Measurements from ENCODE around the gene SIRT5. TPM values are rescaled to one million over a fixed set of nuclear protein-coding genes. Genes with fewer than 3 reads are reported as not detected.

SIRT5 gene
- total RNA-seq, 1 experiment from 2014 or later: 19.0 TPM

- H3K4me3 Mint-ChIP-seq (ENCODE audit: unreplicated experiment): no peak overlapping the region
- TF ChIP-seq CTCF (IDR thresholded peaks at IDR 0.05; ENCODE audit: insufficient read depth in 1 of 2, low read depth in 1 of 2, low read length in 1 of 2, severe bottlenecking in 1 of 2, unreplicated experiment in 1 of 2): no peak
- intact Hi-C loops (cut with micrococcal nuclease; ENCODE audit: unreplicated experiment): no loop called here
- peaks cover 2% of the 10 kb centered on the region for H3K27me3 Mint-ChIP-seq (ENCODE audit: insufficient read depth, unreplicated experiment)
- H3K4me3 ChIP-seq (ENCODE audit: low read depth, low read length): no peak overlapping the region
- H3K27me3 ChIP-seq (replicated peaks; ENCODE audit: control insufficient read depth, insufficient read depth, low read length): no peaks in the 10 kb centered on the region
- no peak for DNase-seq
- POLR2A ChIA-PET: no interaction called here
- no peaks in the 10 kb centered on the region for H3K9me3 ChIP-seq
- CTCF ChIA-PET: interaction anchor here (0.6 kb wide), 1 partner anchor 26 kb away, joined by 4 read pairs; the partner anchor contains the start of gene SIRT5
- no peaks in the 10 kb centered on the region for H3K9me3 Mint-ChIP-seq (ENCODE audit: unreplicated experiment)
- no peak overlapping the region for H3K27ac Mint-ChIP-seq (ENCODE audit: unreplicated experiment)
- H3K36me3 Mint-ChIP-seq (ENCODE audit: insufficient read depth, unreplicated experiment): no peaks in the 10 kb centered on the region
- H3K4me1 Mint-ChIP-seq (ENCODE audit: low read depth, unreplicated experiment): peaks cover 13% of the 10 kb centered on the region
- BruUV-seq (replicated peaks): no TSS peak
- 0 out of 2 replicates have a peak, but pooled peaks cover 5% of the 10 kb centered on the region for H3K4me1 ChIP-seq
- H3K36me3 ChIP-seq (ENCODE audit: control insufficient read depth, insufficient read depth, low read length): no peaks in the 10 kb centered on the region
Observed at GRCh38 chr6:13548500-13549210, 25.7 kb upstream of the SIRT5 start.

GRCh38 chr6:13550656-13551055 is 23.7 kb upstream of the SIRT5 start:
- TF ChIP-seq CTCF (IDR thresholded peaks at IDR 0.05; ENCODE audit: insufficient read depth in 1 of 2, low read depth in 1 of 2, low read length in 1 of 2, severe bottlenecking in 1 of 2, unreplicated experiment in 1 of 2): no peak
- no peak for DNase-seq
- Mint-ChIP-seq H3K4me3 (ENCODE audit: unreplicated experiment) (no peak overlapping the region), H3K36me3 (ENCODE audit: insufficient read depth, unreplicated experiment) (no peaks in the 10 kb centered on the region), H3K27me3 (ENCODE audit: insufficient read depth, unreplicated experiment) (peaks cover 8% of the 10 kb centered on the region), H3K27ac (ENCODE audit: unreplicated experiment) (no peak overlapping the region), H3K4me1 (ENCODE audit: low read depth, unreplicated experiment) (peaks cover 13% of the 10 kb centered on the region), H3K9me3 (ENCODE audit: unreplicated experiment) (no peaks in the 10 kb centered on the region)
- intact Hi-C loops (cut with micrococcal nuclease; ENCODE audit: unreplicated experiment): no loop called here
- Histone ChIP-seq H3K4me1 (0 out of 2 replicates have a peak, but pooled peaks cover 5% of the 10 kb centered on the region), H3K9me3 (no peaks in the 10 kb centered on the region), H3K4me3 (ENCODE audit: low read depth, low read length) (no peak overlapping the region), H3K36me3 (ENCODE audit: control insufficient read depth, insufficient read depth, low read length) (no peaks in the 10 kb centered on the region), H3K27me3 (replicated peaks; ENCODE audit: control insufficient read depth, insufficient read depth, low read length) (no peaks in the 10 kb centered on the region)
- ChIA-PET CTCF (no interaction called here), POLR2A (no interaction called here)
- no TSS peak for BruUV-seq (replicated peaks)

- no peak for TF ChIP-seq CTCF (IDR thresholded peaks at IDR 0.05; ENCODE audit: insufficient read depth in 1 of 2, low read depth in 1 of 2, low read length in 1 of 2, severe bottlenecking in 1 of 2, unreplicated experiment in 1 of 2)
- 0 out of 2 replicates have a peak, but pooled peaks cover under 1% of the 10 kb centered on the region for H3K4me1 ChIP-seq
- no peak for DNase-seq
- H3K9me3 ChIP-seq: no peaks in the 10 kb centered on the region
- intact Hi-C loops (cut with micrococcal nuclease; ENCODE audit: unreplicated experiment): no loop called here
- H3K36me3 Mint-ChIP-seq (ENCODE audit: insufficient read depth, unreplicated experiment): no peaks in the 10 kb centered on the region
- peaks cover 8% of the 10 kb centered on the region for H3K27me3 Mint-ChIP-seq (ENCODE audit: insufficient read depth, unreplicated experiment)
- ChIA-PET CTCF (no interaction called here), POLR2A (no interaction called here)
- H3K9me3 Mint-ChIP-seq (ENCODE audit: unreplicated experiment): no peaks in the 10 kb centered on the region
- BruUV-seq (replicated peaks): no TSS peak
- H3K36me3 ChIP-seq (ENCODE audit: control insufficient read depth, insufficient read depth, low read length): no peaks in the 10 kb centered on the region
- no peak overlapping the region for H3K27ac Mint-ChIP-seq (ENCODE audit: unreplicated experiment)
- H3K4me3 ChIP-seq (ENCODE audit: low read depth, low read length): no peak overlapping the region
- H3K4me3 Mint-ChIP-seq (ENCODE audit: unreplicated experiment): no peak overlapping the region
- peaks cover 8% of the 10 kb centered on the region for H3K4me1 Mint-ChIP-seq (ENCODE audit: low read depth, unreplicated experiment)
- no peaks in the 10 kb centered on the region for H3K27me3 ChIP-seq (replicated peaks; ENCODE audit: control insufficient read depth, insufficient read depth, low read length)
Observed at GRCh38 chr6:13553646-13554045, 20.8 kb upstream of the SIRT5 start.

Measured in Caco-2 (cell line).